ENCODE data around the gene MAMDC4. TPM values are rescaled to one million over a fixed set of nuclear protein-coding genes. Genes with fewer than 3 reads are reported as not detected.

Gene MAMDC4
- total RNA-seq, 1 donor from 2014 or later, result 3.7 TPM

DNA sequence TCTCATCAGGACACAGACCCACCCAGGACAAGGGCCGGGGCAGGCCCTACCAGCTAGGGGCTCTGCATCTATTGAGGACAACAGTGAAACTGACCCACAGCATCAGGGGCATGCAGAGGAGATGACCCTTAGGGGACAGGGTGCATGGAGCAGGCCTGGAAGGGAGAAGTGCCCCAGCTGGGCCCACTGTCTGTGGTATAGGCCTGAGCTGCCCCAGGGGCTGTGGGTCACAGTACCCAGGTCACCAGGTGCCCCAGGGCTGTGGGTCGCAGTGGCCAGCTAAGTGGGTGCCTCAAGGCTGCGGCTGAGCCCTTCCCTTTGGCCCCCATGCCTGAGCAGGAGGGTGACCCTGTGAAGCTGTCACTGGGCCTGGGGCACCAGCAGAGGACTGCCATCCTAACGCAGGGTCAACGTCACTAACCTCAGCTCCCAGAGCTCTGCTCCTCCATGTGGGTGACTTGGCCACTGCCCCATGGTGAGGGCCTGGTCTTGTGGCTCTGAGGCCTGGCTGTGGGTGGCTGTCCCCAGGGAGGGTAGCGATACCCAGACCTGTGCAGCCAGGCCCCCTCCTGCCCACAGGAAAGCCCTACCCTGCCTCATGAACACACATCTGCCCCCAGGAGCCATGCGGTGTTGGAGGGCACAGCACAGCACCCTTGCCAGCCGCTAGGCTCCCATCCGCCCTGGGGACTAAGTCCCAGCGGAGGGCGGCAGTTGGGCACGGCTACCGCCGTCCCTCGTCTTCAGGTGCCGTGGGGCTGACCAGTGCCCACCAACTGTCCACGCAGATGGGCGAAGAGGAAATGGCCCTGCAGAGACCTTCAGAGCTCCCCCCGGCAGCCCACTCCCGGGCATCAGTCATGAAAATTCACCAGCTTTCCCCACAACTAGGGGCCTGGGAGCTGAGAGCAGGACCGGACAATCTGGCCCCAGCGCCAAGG, 9.1 kb downstream of the MAMDC4 start:
- H3K36me3 ChIP-seq (ENCODE audit: control insufficient read depth, insufficient read depth, low read length), result no peaks in the 10 kb centered on the region
- TF ChIP-seq, protein P1, sequence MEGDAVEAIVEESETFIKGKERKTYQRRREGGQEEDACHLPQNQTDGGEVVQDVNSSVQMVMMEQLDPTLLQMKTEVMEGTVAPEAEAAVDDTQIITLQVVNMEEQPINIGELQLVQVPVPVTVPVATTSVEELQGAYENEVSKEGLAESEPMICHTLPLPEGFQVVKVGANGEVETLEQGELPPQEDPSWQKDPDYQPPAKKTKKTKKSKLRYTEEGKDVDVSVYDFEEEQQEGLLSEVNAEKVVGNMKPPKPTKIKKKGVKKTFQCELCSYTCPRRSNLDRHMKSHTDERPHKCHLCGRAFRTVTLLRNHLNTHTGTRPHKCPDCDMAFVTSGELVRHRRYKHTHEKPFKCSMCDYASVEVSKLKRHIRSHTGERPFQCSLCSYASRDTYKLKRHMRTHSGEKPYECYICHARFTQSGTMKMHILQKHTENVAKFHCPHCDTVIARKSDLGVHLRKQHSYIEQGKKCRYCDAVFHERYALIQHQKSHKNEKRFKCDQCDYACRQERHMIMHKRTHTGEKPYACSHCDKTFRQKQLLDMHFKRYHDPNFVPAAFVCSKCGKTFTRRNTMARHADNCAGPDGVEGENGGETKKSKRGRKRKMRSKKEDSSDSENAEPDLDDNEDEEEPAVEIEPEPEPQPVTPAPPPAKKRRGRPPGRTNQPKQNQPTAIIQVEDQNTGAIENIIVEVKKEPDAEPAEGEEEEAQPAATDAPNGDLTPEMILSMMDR (IDR thresholded peaks at IDR 0.05; ENCODE audit: insufficient read depth, low read length, poor library complexity, severe bottlenecking), result no peak

DNA sequence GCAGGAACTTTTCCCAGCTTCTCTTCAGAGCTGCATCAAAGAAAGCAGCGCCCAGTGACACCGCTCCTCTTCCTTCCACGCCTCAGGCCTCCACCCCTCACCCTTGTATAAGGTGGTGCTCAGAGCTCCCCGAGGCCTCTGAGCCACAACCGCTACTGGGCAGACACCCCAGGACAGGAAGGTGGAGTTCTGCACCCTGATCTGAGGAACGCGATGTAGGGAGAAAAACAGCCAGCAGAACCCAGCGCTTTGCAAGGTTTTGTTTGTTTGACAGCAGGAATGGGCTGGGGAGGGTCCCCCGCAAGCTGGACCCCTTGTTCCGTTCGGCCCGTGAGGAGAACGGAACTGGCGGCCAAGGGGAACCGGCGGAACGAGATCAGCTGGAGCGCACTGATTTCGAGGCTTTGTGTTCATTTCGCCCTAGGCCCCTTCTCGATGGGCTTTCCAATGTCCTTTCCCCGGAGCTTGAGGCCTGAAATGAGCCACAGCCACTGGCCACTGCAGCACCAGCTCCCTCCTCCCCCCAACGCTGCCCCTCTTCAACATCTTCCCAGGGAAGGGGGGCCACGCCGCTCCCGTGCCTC, 9.8 kb downstream of the MAMDC4 start:
- no peaks in the 10 kb centered on the region for H3K27me3 ChIP-seq (ENCODE audit: control insufficient read depth, insufficient read depth, low read length)
- TF ChIP-seq, protein P1 (IDR thresholded peaks at IDR 0.05; ENCODE audit: insufficient read depth, low read length, poor library complexity, severe bottlenecking), result no peak
- H3K4me3 ChIP-seq (ENCODE audit: low read depth, low read length), result no peak overlapping the region
- no peaks in the 10 kb centered on the region for H3K36me3 ChIP-seq (ENCODE audit: control insufficient read depth, insufficient read depth, low read length)
- DNase-seq (ENCODE audit: low read depth), result no peak

More for the DNA sequence above, 9.1 kb downstream of the MAMDC4 start:
- DNase-seq (ENCODE audit: low read depth), result no peak
- H3K4me3 ChIP-seq (ENCODE audit: low read depth, low read length), result no peak overlapping the region
- H3K27me3 ChIP-seq (ENCODE audit: control insufficient read depth, insufficient read depth, low read length), result no peaks in the 10 kb centered on the region

DNA sequence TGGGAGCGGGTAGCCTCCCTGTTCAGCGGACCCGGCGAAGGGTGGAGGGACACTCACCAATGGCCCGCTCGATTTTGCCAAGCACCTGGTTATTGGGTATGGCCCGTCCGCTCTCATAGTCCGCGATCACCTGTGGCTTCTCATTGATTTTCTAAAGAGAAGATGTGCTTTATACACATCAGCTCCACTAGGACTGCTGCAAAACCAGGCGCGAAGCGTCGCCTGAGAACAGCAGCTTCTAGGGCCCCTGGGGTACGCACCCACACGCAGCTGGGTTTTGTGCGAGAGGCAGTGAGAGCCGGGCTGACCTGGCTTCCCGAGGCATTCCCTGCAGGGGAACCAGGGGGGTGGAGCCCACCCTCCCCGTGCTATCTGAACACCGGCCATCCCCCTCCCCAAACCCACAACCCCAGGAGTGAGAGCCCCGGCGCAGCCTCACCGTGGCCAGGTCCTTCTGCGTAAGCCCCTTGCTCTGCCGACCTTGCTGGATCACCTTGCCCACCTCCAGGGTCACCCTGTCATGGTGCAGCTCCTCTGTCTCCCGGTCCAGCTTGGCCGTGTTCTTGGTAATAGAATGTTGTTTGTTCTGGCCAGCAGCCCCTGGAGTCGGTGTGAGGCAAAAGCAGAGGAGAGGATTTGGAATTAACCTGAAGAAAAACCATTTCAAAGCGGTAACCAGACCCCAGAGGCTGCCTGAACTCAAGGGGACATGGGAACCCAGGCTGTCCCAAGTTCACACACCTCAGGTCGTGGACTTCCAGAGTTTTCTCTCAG, 10.9 kb downstream of the MAMDC4 start:
- no peak for DNase-seq (ENCODE audit: low read depth)
- TF ChIP-seq, protein P1 (IDR thresholded peaks at IDR 0.05; ENCODE audit: insufficient read depth, low read length, poor library complexity, severe bottlenecking), result no peak
- no peaks in the 10 kb centered on the region for H3K27me3 ChIP-seq (ENCODE audit: control insufficient read depth, insufficient read depth, low read length)
- H3K4me3 ChIP-seq (ENCODE audit: low read depth, low read length), result no peak overlapping the region
- no peaks in the 10 kb centered on the region for H3K36me3 ChIP-seq (ENCODE audit: control insufficient read depth, insufficient read depth, low read length)

DNA sequence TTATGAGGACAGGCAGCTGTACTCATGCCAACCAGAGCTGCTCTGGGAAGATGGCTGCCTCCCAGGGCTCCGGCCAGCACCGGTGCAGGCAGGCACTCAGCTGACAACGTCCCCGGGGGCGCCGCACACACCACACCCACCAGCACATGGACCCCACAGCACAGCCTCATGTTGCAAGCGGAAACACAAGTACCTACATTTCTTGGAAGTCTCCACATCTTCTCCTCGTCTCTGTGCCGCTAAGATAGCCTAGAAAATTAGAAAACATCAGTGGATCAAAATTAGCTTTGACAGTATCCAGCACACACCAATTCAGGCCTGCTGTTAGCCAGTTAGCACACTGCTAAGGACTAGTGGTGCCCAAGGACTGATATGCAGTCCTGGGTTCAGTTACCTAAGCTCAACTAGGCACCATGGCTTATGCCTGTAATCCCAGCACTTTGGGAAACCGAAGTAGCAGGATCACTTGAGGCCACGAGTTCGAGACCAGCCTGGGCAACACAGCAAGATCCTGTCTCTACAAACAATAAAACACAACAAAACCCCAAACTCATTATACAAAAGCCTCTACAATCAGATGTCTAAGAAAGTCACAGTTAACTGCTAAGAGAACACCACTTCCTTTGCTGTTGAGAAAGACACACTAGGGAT, 11.6 kb downstream of the MAMDC4 start:
- TF ChIP-seq, protein P1 (IDR thresholded peaks at IDR 0.05; ENCODE audit: insufficient read depth, low read length, poor library complexity, severe bottlenecking), result no peak
- H3K4me3 ChIP-seq (ENCODE audit: low read depth, low read length), result no peak overlapping the region
- no peaks in the 10 kb centered on the region for H3K36me3 ChIP-seq (ENCODE audit: control insufficient read depth, insufficient read depth, low read length)
- no peak for DNase-seq (ENCODE audit: low read depth)
- H3K27me3 ChIP-seq (ENCODE audit: control insufficient read depth, insufficient read depth, low read length), result no peaks in the 10 kb centered on the region

DNA sequence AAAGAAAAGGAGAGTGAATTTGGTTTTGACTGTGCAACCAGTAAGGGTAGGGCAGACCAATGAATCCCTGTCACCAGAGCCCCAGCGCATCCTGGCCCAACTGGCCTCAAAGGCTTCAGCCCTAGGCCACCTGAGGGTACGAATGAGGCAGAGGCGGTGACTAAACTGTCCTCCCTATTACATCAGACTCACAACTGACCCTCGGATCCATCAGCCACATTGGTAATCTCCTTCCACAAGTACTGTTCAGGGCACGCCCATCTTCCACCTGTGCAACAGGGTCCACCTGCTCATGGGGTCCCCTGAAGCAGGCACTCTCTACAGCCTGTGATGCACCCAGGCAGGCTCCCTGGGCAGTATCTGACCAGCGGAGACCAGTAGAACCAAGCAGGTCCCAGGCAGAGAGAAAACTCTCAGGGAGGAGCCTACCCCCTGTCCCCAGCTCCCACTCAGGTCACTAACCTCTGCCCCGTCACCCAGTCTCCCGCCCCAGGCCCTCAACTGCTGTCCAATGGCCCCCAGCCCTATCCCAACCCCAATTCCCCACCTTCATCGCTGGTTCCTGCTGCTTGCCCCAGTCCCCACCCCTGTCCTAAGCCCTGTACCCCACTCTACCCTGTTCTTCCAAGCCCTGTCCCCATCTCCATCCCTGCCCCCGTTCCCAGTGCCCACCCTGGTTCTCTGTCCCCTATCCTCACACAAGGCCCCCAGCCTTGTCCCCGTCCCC, 13.1 kb downstream of the MAMDC4 start:
- peak overlapping the region; percentile 74 for H3K4me3 ChIP-seq (ENCODE audit: low read depth, low read length)
- DNase-seq (ENCODE audit: low read depth), result no peak
- no peaks in the 10 kb centered on the region for H3K36me3 ChIP-seq (ENCODE audit: control insufficient read depth, insufficient read depth, low read length)
- H3K27me3 ChIP-seq (ENCODE audit: control insufficient read depth, insufficient read depth, low read length), result no peaks in the 10 kb centered on the region
- TF ChIP-seq, protein P1 (IDR thresholded peaks at IDR 0.05; ENCODE audit: insufficient read depth, low read length, poor library complexity, severe bottlenecking), result no peak

Data from kidney epithelial cell (primary cell).